IMR-90 (cell line): ENCODE measurements around the gene MAPK8IP1.

Source experiments
- BHLHE40 ChIP-seq: fragments of 150-350 bp; IDR thresholded peaks from 2 replicates; pipeline ENCODE4 v1.6.1; 2016; ENCODE audit warnings: mild to moderate bottlenecking, low read depth, low read length
- FOS ChIP-seq: fragments of 150-350 bp; IDR thresholded peaks from 2 replicates; pipeline ENCODE4 v1.6.1; 2016; ENCODE audit warnings: low read depth, low read length
- MAZ ChIP-seq: IDR thresholded peaks from 2 replicates; pipeline ENCODE4 v1.6.1; 2012; ENCODE audit warnings: low read depth, mild to moderate bottlenecking, low read length, improper control_type of control experiment, moderate library complexity, borderline replicate concordance
- POLR2A ChIP-seq: IDR thresholded peaks from 2 replicates; pipeline ENCODE4 v1.6.1; 2012; ENCODE audit warnings: mild to moderate bottlenecking, low read depth, low read length
- RAD21 ChIP-seq: IDR thresholded peaks from 2 replicates; pipeline ENCODE4 v1.6.1; 2012; ENCODE audit warnings: low read length, improper control_type of control experiment
- RCOR1 ChIP-seq: IDR thresholded peaks from 2 replicates; pipeline ENCODE4 v1.6.1; 2012; ENCODE audit warnings: mild to moderate bottlenecking, low read length, improper control_type of control experiment; ENCODE audit not compliant: insufficient replicate concordance
- RFX5 ChIP-seq: IDR thresholded peaks from 2 replicates; pipeline ENCODE4 v1.8.0; 2012; ENCODE audit warnings: low read depth, mild to moderate bottlenecking, low read length, moderate library complexity
- SMC3 ChIP-seq: fragments of 150-350 bp; IDR thresholded peaks from 2 replicates; pipeline ENCODE4 v1.6.1; 2016; ENCODE audit warnings: low read depth, mild to moderate bottlenecking, antibody characterized with exemption, low read length, moderate library complexity
- TF ChIP-seq, protein P1 (sequence below): conservative IDR thresholded peaks from 2 replicates; pipeline ENCODE4 v1.5.1; 2012; ENCODE audit warnings: mild to moderate bottlenecking, low read depth, low read length, improper control_type of control experiment
- TF ChIP-seq, protein P2 (sequence below): fragments of 150-350 bp; IDR thresholded peaks from 2 replicates; pipeline ENCODE4 v1.6.1; 2017; ENCODE audit warnings: mild to moderate bottlenecking, antibody characterized with exemption, low read length, low read depth

DNA sequence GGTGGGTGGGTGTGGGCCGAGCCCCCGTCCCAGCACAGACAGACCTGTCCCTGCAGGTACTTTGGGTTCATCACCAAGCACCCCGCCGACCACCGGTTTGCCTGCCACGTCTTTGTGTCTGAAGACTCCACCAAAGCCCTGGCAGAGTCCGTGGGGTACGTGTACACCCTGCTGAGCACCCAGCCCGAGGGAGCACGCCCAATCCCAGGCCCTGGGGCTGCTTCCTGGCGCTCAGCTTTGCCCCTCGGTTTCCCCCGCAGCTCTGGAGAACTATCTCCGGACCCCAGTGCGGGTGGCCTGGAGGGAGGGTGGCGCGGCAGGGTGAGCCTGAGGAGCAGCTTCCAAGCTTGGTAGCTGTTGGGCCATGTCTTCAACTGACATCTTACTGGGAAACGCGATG is 19.6 kb downstream of the MAPK8IP1 start:
- TF ChIP-seq, protein P1, sequence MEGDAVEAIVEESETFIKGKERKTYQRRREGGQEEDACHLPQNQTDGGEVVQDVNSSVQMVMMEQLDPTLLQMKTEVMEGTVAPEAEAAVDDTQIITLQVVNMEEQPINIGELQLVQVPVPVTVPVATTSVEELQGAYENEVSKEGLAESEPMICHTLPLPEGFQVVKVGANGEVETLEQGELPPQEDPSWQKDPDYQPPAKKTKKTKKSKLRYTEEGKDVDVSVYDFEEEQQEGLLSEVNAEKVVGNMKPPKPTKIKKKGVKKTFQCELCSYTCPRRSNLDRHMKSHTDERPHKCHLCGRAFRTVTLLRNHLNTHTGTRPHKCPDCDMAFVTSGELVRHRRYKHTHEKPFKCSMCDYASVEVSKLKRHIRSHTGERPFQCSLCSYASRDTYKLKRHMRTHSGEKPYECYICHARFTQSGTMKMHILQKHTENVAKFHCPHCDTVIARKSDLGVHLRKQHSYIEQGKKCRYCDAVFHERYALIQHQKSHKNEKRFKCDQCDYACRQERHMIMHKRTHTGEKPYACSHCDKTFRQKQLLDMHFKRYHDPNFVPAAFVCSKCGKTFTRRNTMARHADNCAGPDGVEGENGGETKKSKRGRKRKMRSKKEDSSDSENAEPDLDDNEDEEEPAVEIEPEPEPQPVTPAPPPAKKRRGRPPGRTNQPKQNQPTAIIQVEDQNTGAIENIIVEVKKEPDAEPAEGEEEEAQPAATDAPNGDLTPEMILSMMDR, result no peak
- TF ChIP-seq FOS (no peak), RCOR1 (no peak), POLR2A (no peak), MAZ (no peak), BHLHE40 (no peak), RAD21 (no peak), SMC3 (no peak), RFX5 (no peak)
- TF ChIP-seq, protein P2, sequence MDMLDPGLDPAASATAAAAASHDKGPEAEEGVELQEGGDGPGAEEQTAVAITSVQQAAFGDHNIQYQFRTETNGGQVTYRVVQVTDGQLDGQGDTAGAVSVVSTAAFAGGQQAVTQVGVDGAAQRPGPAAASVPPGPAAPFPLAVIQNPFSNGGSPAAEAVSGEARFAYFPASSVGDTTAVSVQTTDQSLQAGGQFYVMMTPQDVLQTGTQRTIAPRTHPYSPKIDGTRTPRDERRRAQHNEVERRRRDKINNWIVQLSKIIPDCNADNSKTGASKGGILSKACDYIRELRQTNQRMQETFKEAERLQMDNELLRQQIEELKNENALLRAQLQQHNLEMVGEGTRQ, result no peak
